Breast epithelium (tissue), 4 donors: ENCODE results near the gene TTYH3. TPM values are rescaled to one million over a fixed set of nuclear protein-coding genes. Genes with fewer than 3 reads are reported as not detected.

Source experiments
- DNase-seq, 2 donors: peaks; one replicate each; pipeline ENCODE4 v3.0.0-alpha.2; 2019; ENCODE audit warnings: low spot score in 2 of 2
- H3K27ac ChIP-seq, 2 donors: fragments of 200-600 bp; sonication (generic) in 1 of 2; one replicate each; pipeline ENCODE4 v1.5.1; 2016 to 2019; ENCODE audit warnings: mild to moderate bottlenecking in 1 of 2
- H3K27me3 ChIP-seq, 2 donors: fragments of 200-600 bp; sonication (generic) in 1 of 2; one replicate each; pipeline versions ENCODE4 v1.5.1 to v1.6.0; 2017 to 2019; ENCODE audit warnings: control low read depth in 1 of 2, mild to moderate bottlenecking in 1 of 2
- H3K36me3 ChIP-seq: fragments of 200-600 bp; one replicate; pipeline ENCODE4 v1.5.1; 2019
- H3K4me1 ChIP-seq, 2 donors: fragments of 200-600 bp; sonication (generic); one replicate each; pipeline ENCODE4 v1.5.1; 2016 to 2019; ENCODE audit warnings: control low read depth in 1 of 2
- H3K4me3 ChIP-seq, 3 donors: fragments of 200-600 bp; sonication (generic); 1 replicate in 2 of 3; 2 replicates in 1 of 3; pipeline ENCODE4 v1.5.1; 2016 to 2019; ENCODE audit warnings: mild to moderate bottlenecking in 3 of 3, moderate library complexity in 2 of 3
- H3K9me3 ChIP-seq, 2 donors: fragments of 200-600 bp; sonication (generic) in 1 of 2; one replicate each; pipeline ENCODE4 v1.5.1; 2016 to 2019; ENCODE audit warnings: control low read depth in 1 of 2
- CTCF ChIP-seq, 3 donors: fragments of 450-650 bp; IDR thresholded peaks; one replicate each; pipeline ENCODE4 v1.5.1; 2016 to 2017; ENCODE audit warnings: antibody characterized with exemption in 3 of 3, mild to moderate bottlenecking in 3 of 3, moderate library complexity in 3 of 3
- POLR2A ChIP-seq: fragments of 450-650 bp; IDR thresholded peaks from one replicate; pipeline ENCODE4 v1.6.1; 2016; ENCODE audit warnings: antibody characterized with exemption, mild to moderate bottlenecking, moderate library complexity
- POLR2AphosphoS5 ChIP-seq, 3 donors: sonication (generic); formaldehyde crosslinking; IDR thresholded peaks; one replicate each; pipeline ENCODE4 v1.6.1; 2017; ENCODE audit warnings: antibody characterized with exemption in 3 of 3
- intact Hi-C: fragments of 100-400 bp; cut with DNase I; formaldehyde crosslinking; loops from one replicate; pipeline ENCODE4 v1.15.1; 2023; ENCODE audit warnings: low total_unique reads
- total RNA-seq, 3 donors: library from RNA; depleted of rRNA; stranded (reverse); fragments of >200 nt; gene quantifications; one replicate each; pipeline ENCODE4 v1.1.0, GENCODE V29; 2016

TTYH3 gene
- total RNA-seq, 3 donors from 2014 or later = 11.6 to 17.9 (median 17.4) TPM

- Histone ChIP-seq H3K4me1 (no peaks in the 10 kb centered on the region), H3K27me3 (no peaks in the 10 kb centered on the region), H3K36me3 (peaks cover 8% of the 10 kb centered on the region), H3K4me3 (no peak overlapping the region), H3K27ac (no peak overlapping the region), H3K9me3 (no peaks in the 10 kb centered on the region)
- no peak for DNase-seq
- intact Hi-C loops = no loop called here
- TF ChIP-seq POLR2A = no peak
These were observed 34.5 kb upstream of the TTYH3 start for GRCh38 chr7:2597273-2597640.

GRCh38 chr7:2598154-2598823 lies 33.5 kb upstream of the TTYH3 start:
- H3K27me3 ChIP-seq = no peaks in the 10 kb centered on the region
- intact Hi-C loops = no loop called here
- no peaks in the 10 kb centered on the region for H3K4me1 ChIP-seq

GRCh38 chr7:2601065-2601464 lies 30.7 kb upstream of the TTYH3 start:
- Histone ChIP-seq H3K4me3 (no peak overlapping the region), H3K4me1 (no peaks in the 10 kb centered on the region), H3K27me3 (no peaks in the 10 kb centered on the region), H3K36me3 (peaks cover 8% of the 10 kb centered on the region), H3K9me3 (no peaks in the 10 kb centered on the region), H3K27ac (no peak overlapping the region)
- TF ChIP-seq POLR2A (no peak), CTCF (IDR thresholded peaks at IDR 0.05) (no peak), POLR2AphosphoS5 (IDR thresholded peaks at IDR 0.05) (no peak)
- DNase-seq = no peak
- intact Hi-C loops = no loop called here

More at GRCh38 chr7:2598154-2598823, 33.5 kb upstream of the TTYH3 start:
- H3K36me3 ChIP-seq = peaks cover 8% of the 10 kb centered on the region
- TF ChIP-seq CTCF (IDR thresholded peaks at IDR 0.05) = no peak
- TF ChIP-seq POLR2AphosphoS5 (IDR thresholded peaks at IDR 0.05) = no peak
- no peak for TF ChIP-seq POLR2A
- no peak overlapping the region for H3K4me3 ChIP-seq
- no peaks in the 10 kb centered on the region for H3K9me3 ChIP-seq
- H3K27ac ChIP-seq = no peak overlapping the region
- no peak for DNase-seq

- Histone ChIP-seq H3K36me3 (peaks cover 8% of the 10 kb centered on the region), H3K4me1 (no peaks in the 10 kb centered on the region), H3K27ac (no peak overlapping the region), H3K27me3 (no peaks in the 10 kb centered on the region), H3K9me3 (no peaks in the 10 kb centered on the region), H3K4me3 (no peak overlapping the region)
- intact Hi-C loops = no loop called here
- no peak for DNase-seq
- TF ChIP-seq POLR2A (no peak), CTCF (IDR thresholded peaks at IDR 0.05) (no peak), POLR2AphosphoS5 (IDR thresholded peaks at IDR 0.05) (no peak)
These were observed 29.9 kb upstream of the TTYH3 start for GRCh38 chr7:2601907-2602306.

GRCh38 chr7:2602406-2603043 lies 29.3 kb upstream of the TTYH3 start:
- no peak for DNase-seq
- Histone ChIP-seq H3K9me3 (no peaks in the 10 kb centered on the region), H3K36me3 (peaks cover 8% of the 10 kb centered on the region), H3K27ac (no peak overlapping the region), H3K4me1 (no peaks in the 10 kb centered on the region), H3K4me3 (no peak overlapping the region), H3K27me3 (no peaks in the 10 kb centered on the region)
- no peak for TF ChIP-seq POLR2AphosphoS5 (IDR thresholded peaks at IDR 0.05)
- no peak for TF ChIP-seq POLR2A
- TF ChIP-seq CTCF (IDR thresholded peaks at IDR 0.05) = no peak
- intact Hi-C loops = no loop called here
